ENCODE results near the gene SLC36A2. TPM values are rescaled to one million over a fixed set of nuclear protein-coding genes. Genes with fewer than 3 reads are reported as not detected.

SLC36A2 gene
- total RNA-seq, 6 experiments from 2014 or later: not detected

DNA sequence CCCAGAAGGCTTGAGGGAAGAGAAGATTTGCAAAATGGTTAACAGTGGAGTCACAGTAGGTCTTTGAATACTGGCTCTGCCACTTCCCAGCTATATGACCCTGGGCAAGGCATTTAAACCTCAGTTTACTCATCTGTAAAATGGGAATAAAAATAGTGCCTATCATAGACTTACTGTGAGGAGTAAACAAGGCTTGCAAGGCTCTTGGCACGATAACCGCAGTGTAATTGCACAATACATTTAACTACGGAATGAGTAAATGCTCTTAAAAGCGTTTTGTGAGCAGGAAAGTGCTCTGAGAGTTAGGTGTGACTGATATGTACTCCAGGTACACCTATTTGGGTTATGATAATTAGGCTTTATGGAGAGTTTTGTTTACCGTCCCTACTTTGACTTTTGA is 52.2 kb downstream of the SLC36A2 start:
- no peak overlapping the region for H3K27ac Mint-ChIP-seq
- peaks cover 7% of the 10 kb centered on the region; the same call in 1 of the 2 replicates for H3K9me3 Mint-ChIP-seq
- H3K27me3 Mint-ChIP-seq (ENCODE audit: insufficient read depth): peaks cover 19% of the 10 kb centered on the region
- H3K4me3 Mint-ChIP-seq: no peak overlapping the region
- no peaks in the 10 kb centered on the region for H3K4me1 Mint-ChIP-seq (ENCODE audit: low read depth)
- H3K36me3 Mint-ChIP-seq (ENCODE audit: low read depth): no peaks in the 10 kb centered on the region; the same call in 1 of the 2 replicates
- no peak for DNase-seq
- TF ChIP-seq, protein P1, sequence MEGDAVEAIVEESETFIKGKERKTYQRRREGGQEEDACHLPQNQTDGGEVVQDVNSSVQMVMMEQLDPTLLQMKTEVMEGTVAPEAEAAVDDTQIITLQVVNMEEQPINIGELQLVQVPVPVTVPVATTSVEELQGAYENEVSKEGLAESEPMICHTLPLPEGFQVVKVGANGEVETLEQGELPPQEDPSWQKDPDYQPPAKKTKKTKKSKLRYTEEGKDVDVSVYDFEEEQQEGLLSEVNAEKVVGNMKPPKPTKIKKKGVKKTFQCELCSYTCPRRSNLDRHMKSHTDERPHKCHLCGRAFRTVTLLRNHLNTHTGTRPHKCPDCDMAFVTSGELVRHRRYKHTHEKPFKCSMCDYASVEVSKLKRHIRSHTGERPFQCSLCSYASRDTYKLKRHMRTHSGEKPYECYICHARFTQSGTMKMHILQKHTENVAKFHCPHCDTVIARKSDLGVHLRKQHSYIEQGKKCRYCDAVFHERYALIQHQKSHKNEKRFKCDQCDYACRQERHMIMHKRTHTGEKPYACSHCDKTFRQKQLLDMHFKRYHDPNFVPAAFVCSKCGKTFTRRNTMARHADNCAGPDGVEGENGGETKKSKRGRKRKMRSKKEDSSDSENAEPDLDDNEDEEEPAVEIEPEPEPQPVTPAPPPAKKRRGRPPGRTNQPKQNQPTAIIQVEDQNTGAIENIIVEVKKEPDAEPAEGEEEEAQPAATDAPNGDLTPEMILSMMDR (IDR thresholded peaks at IDR 0.05): no peak

DNA sequence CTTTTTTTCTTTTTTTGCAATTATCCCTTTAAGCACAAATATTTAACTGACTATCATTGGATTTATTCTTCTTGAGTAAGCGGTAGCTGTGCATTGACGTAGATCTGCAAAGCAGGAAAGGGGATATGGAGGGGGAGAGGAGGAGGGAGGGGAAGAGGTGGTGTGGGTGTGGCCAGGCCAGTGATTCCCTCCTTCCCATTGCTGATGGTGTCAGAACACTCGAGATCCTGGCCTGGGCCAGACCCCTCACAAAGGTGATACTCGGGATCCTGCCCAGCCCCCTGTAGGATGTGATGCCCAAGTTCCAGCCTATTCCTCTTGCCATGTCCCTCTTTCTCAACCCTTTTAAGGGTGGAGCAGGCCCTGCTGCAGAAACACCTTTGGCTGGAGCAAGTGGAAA is 53.7 kb downstream of the SLC36A2 start:
- H3K27me3 Mint-ChIP-seq (ENCODE audit: insufficient read depth): peaks cover 13% of the 10 kb centered on the region

DNA sequence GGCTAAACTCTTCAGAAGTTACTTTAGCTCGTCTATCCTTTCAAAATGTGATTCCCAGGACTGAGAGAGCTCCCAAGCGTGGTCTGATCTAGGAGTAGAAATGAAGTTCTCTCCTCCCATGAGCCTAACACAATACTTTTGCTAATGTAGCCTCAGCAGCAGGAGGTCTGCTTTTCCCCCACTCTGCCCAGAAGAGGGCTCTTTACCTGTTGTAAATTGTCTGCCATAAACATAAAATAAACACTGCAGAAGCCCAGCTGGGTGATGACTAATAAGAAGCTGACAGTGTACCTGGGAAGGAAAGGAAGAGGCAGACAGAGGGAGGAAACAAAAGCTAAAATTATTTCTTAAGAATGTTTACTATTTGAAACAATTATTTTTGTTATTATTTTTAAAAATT is 59.2 kb downstream of the SLC36A2 start:
- no peak for DNase-seq
- no peak overlapping the region for H3K4me3 Mint-ChIP-seq
- TF ChIP-seq, protein P1 (IDR thresholded peaks at IDR 0.05): no peak
- peaks cover 7% of the 10 kb centered on the region; the same call in 1 of the 2 replicates for H3K9me3 Mint-ChIP-seq
- no peak overlapping the region for H3K27ac Mint-ChIP-seq
- H3K4me1 Mint-ChIP-seq (ENCODE audit: low read depth): peaks cover 7% of the 10 kb centered on the region
- no peaks in the 10 kb centered on the region; the same call in 1 of the 2 replicates for H3K36me3 Mint-ChIP-seq (ENCODE audit: low read depth)
- peaks cover 14% of the 10 kb centered on the region for H3K27me3 Mint-ChIP-seq (ENCODE audit: insufficient read depth)

More for the DNA sequence above, 53.7 kb downstream of the SLC36A2 start:
- TF ChIP-seq, protein P1 (IDR thresholded peaks at IDR 0.05): no peak
- no peak for DNase-seq
- no peak overlapping the region for H3K4me3 Mint-ChIP-seq
- H3K4me1 Mint-ChIP-seq (ENCODE audit: low read depth): no peaks in the 10 kb centered on the region
- no peak overlapping the region for H3K27ac Mint-ChIP-seq
- no peaks in the 10 kb centered on the region; the same call in 1 of the 2 replicates for H3K36me3 Mint-ChIP-seq (ENCODE audit: low read depth)
- H3K9me3 Mint-ChIP-seq: peaks cover 7% of the 10 kb centered on the region; the same call in 1 of the 2 replicates

DNA sequence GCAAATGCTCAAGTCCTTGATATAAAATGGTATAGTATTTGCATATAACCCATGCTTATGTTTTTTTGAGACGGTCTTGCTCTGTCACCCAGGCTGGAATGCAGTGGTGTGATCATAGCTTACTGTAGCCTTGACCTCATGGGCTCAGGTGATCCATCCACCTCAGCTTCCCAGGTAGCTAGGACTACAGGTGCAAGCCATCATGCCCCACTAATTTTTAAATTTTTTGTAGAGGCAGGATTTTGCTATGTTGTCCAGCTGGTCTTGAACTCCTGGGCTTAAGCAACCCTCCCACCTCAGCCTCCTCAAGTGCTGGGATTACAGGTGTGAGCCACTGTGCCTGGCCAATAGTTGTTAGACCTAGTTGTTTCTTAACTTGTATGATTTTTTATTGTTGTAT is 61.1 kb downstream of the SLC36A2 start:
- H3K27me3 Mint-ChIP-seq (ENCODE audit: insufficient read depth): peaks cover 15% of the 10 kb centered on the region
- TF ChIP-seq, protein P1 (IDR thresholded peaks at IDR 0.05): no peak
- H3K4me1 Mint-ChIP-seq (ENCODE audit: low read depth): peaks cover 9% of the 10 kb centered on the region
- peaks cover 1% of the 10 kb centered on the region; the same call in 1 of the 2 replicates for H3K9me3 Mint-ChIP-seq
- no peaks in the 10 kb centered on the region; the same call in 1 of the 2 replicates for H3K36me3 Mint-ChIP-seq (ENCODE audit: low read depth)
- no peak overlapping the region for H3K27ac Mint-ChIP-seq
- no peak for DNase-seq
- H3K4me3 Mint-ChIP-seq: no peak overlapping the region

DNA sequence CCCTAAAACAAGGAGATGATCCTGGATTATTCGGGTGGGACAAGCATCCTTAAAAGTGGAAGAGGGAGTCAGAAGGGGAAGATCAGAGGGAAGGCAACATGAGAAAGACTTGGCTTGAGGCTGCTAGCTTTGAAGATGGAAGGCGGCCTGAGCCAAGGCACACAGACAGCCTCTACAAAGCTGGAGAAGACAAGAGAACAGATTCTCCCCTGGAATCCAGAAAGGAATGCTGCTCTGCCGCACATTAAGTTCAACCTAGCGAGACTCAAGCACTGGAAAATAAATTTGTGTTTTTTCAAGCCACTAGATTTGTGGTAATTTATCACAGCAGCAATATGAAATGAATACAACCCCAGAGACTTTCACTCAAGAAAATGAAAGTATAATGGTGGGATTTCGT is 61.7 kb downstream of the SLC36A2 start:
- Mint-ChIP-seq H3K27ac (no peak overlapping the region), H3K36me3 (ENCODE audit: low read depth) (no peaks in the 10 kb centered on the region), H3K27me3 (ENCODE audit: insufficient read depth) (peaks cover 18% of the 10 kb centered on the region), H3K4me1 (ENCODE audit: low read depth) (peaks cover 9% of the 10 kb centered on the region), H3K4me3 (no peak overlapping the region), H3K9me3 (no peaks in the 10 kb centered on the region)
- no peak for DNase-seq
- TF ChIP-seq, protein P1 (IDR thresholded peaks at IDR 0.05): no peak
